Measurements from ENCODE around the gene FUT3. TPM values are rescaled to one million over a fixed set of nuclear protein-coding genes. Genes with fewer than 3 reads are reported as not detected.

The FUT3 gene
- total RNA-seq, 8 experiments from 2014 or later = 0.21 to 4.5 (median 1.4) TPM; not detected in 2

GRCh38 chr19:5799247-5800241, 51.7 kb downstream of the FUT3 start:
- WGBS, 10 experiments = 36 to 85% (median 59%) methylated on average over 1 to 6 of the region's 37 CpGs; no CpG with 5 or more reads in 6 of the 10 experiments
- no peak for ATAC-seq (replicated peaks in 6 of 8)
- no peak overlapping the region for H3K27ac ChIP-seq
- H3K4me3 ChIP-seq = no peak overlapping the region
- peaks cover 5 to 17% of the 10 kb centered on the region in 2 donors for H3K4me1 ChIP-seq (replicated peaks in 1 of 2)
- in situ Hi-C loops (cut with MboI; ENCODE audit: low pct_unique_long_range_greater_than_20kb in 2 of 9, low sequenced_read_pairs in 9 of 9, unreplicated experiment in 9 of 9) = loop anchor here in 1 of 9 experiments (10.0 to 25.0 kb wide), 2 partner anchors 85 to 213 kb away; no protein-coding TSS in a partner anchor

GRCh38 chr19:5798244-5798643, 53.0 kb downstream of the FUT3 start:
- H3K4me1 ChIP-seq (replicated peaks in 1 of 2) = peaks cover 5 to 11% of the 10 kb centered on the region in 2 donors
- WGBS, 10 experiments = 60 to 100% (median 85%) methylated on average over 1 to 8 of the region's 8 CpGs; no CpG with 5 or more reads in 3 of the 10 experiments
- H3K27ac ChIP-seq = no peak overlapping the region
- in situ Hi-C loops (cut with MboI; ENCODE audit: low pct_unique_long_range_greater_than_20kb in 2 of 9, low sequenced_read_pairs in 9 of 9, unreplicated experiment in 9 of 9) = no loop called here
- H3K4me3 ChIP-seq = no peak overlapping the region
- no peak for ATAC-seq (replicated peaks in 6 of 8)

- in situ Hi-C loops (cut with MboI; ENCODE audit: low pct_unique_long_range_greater_than_20kb in 2 of 9, low sequenced_read_pairs in 9 of 9, unreplicated experiment in 9 of 9) = no loop called here
- WGBS, 10 experiments = 61 to 100% (median 83%) methylated on average over 1 to 5 of the region's 7 CpGs; no CpG with 5 or more reads in 3 of the 10 experiments
These were observed 55.8 kb downstream of the FUT3 start for GRCh38 chr19:5795382-5795919.

GRCh38 chr19:5793188-5793587, 58.1 kb downstream of the FUT3 start:
- Histone ChIP-seq H3K4me3 (no peak overlapping the region), H3K4me1 (replicated peaks in 1 of 2) (peaks cover 3 to 4% of the 10 kb centered on the region in 2 donors), H3K27ac (no peak overlapping the region)
- no peak for ATAC-seq (replicated peaks in 6 of 8)
- WGBS, 10 experiments = 67 to 100% (median 98%) methylated on average over 1 to 3 of the region's 3 CpGs
- in situ Hi-C loops (cut with MboI; ENCODE audit: low pct_unique_long_range_greater_than_20kb in 2 of 9, low sequenced_read_pairs in 9 of 9, unreplicated experiment in 9 of 9) = no loop called here

More at GRCh38 chr19:5795382-5795919, 55.8 kb downstream of the FUT3 start:
- Histone ChIP-seq H3K27ac (no peak overlapping the region), H3K4me1 (replicated peaks in 1 of 2) (peaks cover 0 to 4% of the 10 kb centered on the region in 2 donors), H3K4me3 (no peak overlapping the region)
- ATAC-seq (replicated peaks in 6 of 8) = no peak

Other genes with a start within 250 kb of the FUT3 start
- 10 to 100 TPM; 31.1 to 97.5 (median 50.6) TPM for gene SAFB2, start 228.7 kb downstream of the FUT3 start, total RNA-seq
- gene SAFB, start 228.4 kb downstream of the FUT3 start, total RNA-seq = 100 to 1,000 TPM in 3 of 8 experiments, 10 to 100 TPM in 5; 37.2 to 144 (median 73.5) TPM
- 10 to 100 TPM; 36.6 to 86.7 (median 54.2) TPM for gene MICOS13, start 170.9 kb downstream of the FUT3 start, total RNA-seq
- 10 to 100 TPM in 5 of 8 experiments, 1 to 10 TPM in 3; 4.6 to 28.1 (median 20.6) TPM for gene HSD11B1L, start 170.4 kb downstream of the FUT3 start, total RNA-seq
- 1,000 to 10,000 TPM; 1,024 to 1,875 (median 1,439) TPM for gene RPL36, start 161.2 kb downstream of the FUT3 start, total RNA-seq
- gene LONP1, start 131.3 kb downstream of the FUT3 start, total RNA-seq = 100 to 1,000 TPM in 1 of 8 experiments, 10 to 100 TPM in 7; 49.8 to 109 (median 94.9) TPM
- under 1 TPM in 1 of 8 experiments, not detected in 7; 0.05 TPM for gene CATSPERD, start 130.8 kb downstream of the FUT3 start, total RNA-seq
- 1 to 10 TPM in 6 of 8 experiments, under 1 TPM in 2; 0.43 to 5.7 (median 1.3) TPM for gene PRR22, start 66.7 kb downstream of the FUT3 start, total RNA-seq
- gene DUS3L, start 60.3 kb downstream of the FUT3 start, total RNA-seq = 10 to 100 TPM in 7 of 8 experiments, 1 to 10 TPM in 1; 8.9 to 49.0 (median 20.2) TPM
- gene NRTN, start 46.4 kb downstream of the FUT3 start, total RNA-seq = 1 to 10 TPM in 3 of 8 experiments, under 1 TPM in 3, not detected in 2; 0.49 to 2.7 (median 1.1) TPM
- 1 to 10 TPM in 2 of 8 experiments, under 1 TPM in 5, not detected in 1; 0.35 to 2.2 (median 0.87) TPM for gene FUT6, start 11.7 kb downstream of the FUT3 start, total RNA-seq
- gene FUT5, start 19.1 kb upstream of the FUT3 start, total RNA-seq = 1 to 10 TPM in 1 of 8 experiments, under 1 TPM in 5, not detected in 2; 0.13 to 1.6 (median 0.44) TPM
- gene NDUFA11, start 52.3 kb upstream of the FUT3 start, total RNA-seq = 100 to 1,000 TPM; 253 to 531 (median 343) TPM
- gene VMAC, start 53.4 kb upstream of the FUT3 start, total RNA-seq = 1 to 10 TPM; 1.8 to 5.2 (median 3.3) TPM
- gene CAPS, start 62.8 kb upstream of the FUT3 start, total RNA-seq = 10 to 100 TPM in 3 of 8 experiments, 1 to 10 TPM in 5; 3.1 to 62.5 (median 8.0) TPM
- 10 to 100 TPM; 31.5 to 69.1 (median 41.0) TPM for gene RANBP3, start 126.7 kb upstream of the FUT3 start, total RNA-seq

All from motor neuron (in vitro differentiated cells).